NCI-H510A treated with DMSO at 0.1 percent for 48 hours (cell line): ENCODE data around the gene GTPBP3.

Experiments
- DNase-seq: peaks from one replicate; lab custom pipeline; 2025; lab: John Stamatoyannopoulos, UW

Gene GTPBP3

GRCh38 chr19:17309198-17309964 lies 28.0 kb upstream of the GTPBP3 start, which contains the start of gene DDA1:
Gene DDA1, plus strand, starts transcription at chr19:17309563. Its CDS starts 92 bp downstream, at chr19:17309655.
- peak; percentile 99 for DNase-seq

DNA sequence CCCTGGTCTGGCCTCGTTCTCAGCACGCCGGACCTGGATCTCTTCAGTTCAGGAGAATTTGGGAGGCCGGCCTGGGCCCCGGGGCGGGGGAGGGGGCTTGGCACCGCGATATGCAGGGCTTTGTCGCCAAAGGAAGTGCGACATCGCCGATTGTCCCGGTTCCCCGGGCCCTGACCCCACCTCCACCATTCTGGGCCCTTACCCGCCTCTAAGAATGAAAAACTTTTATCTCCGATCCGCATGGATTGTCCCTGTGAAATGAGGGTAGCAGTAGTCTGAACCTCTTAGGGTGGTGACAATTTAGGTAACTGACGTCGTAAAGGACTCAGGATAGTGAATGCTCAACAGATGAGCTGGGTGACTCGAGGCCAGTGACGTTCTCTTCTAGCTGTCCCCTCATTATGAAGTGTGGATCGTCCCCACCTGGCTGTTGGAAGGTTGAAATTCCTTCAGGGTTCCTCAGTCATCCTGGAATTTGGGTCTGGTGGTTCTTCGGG lies 27.3 kb upstream of the GTPBP3 start:
- DNase-seq = no peak

- DNase-seq = no peak
Observed at GRCh38 chr19:17311455-17312188, 25.7 kb upstream of the GTPBP3 start.

GRCh38 chr19:17312189-17313113 lies 24.9 kb upstream of the GTPBP3 start:
- no peak for DNase-seq

GRCh38 chr19:17314007-17314593 lies 23.3 kb upstream of the GTPBP3 start:
- no peak for DNase-seq

GRCh38 chr19:17318966-17319365 lies 18.4 kb upstream of the GTPBP3 start:
- DNase-seq = no peak

DNA sequence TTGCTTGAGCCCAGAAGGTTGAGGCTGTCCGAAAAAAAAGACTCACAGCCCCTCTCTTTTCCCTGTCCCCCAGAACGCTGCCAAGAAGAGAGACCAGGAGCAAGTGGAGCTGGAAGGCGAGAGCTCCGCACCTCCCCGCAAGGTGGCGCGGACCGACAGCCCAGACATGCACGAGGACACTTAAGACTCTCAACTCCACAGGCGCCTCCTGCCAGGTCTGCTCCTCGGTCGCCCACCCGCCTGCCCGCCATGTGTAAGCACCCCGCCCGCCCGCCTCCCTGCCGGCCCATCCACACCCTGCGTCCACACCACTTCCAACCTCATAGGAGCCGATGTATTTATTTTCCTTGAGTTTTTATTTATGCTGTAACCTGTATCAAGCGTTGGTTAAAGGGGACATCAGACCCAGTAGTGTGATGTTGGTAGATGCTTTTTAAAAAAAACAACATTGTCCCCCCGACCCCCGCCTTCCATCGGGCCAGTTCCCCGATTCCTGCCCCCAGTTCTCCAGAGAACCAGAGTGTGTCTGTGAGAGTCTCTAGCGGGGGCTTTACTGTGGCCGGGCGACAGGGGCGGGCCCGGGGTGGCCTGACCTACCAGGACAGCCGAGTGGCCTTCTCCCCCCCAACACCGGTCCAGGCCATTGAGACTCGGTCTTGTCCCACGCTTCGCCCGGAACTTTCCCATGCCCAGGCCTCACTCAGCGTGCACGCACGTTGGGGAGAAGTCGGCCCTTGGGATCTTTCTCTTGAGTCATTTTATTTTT lies 17.7 kb upstream of the GTPBP3 start:
- DNase-seq = no peak

GRCh38 chr19:17320435-17320834 lies 16.9 kb upstream of the GTPBP3 start:
- DNase-seq = no peak

- DNase-seq = no peak
Observed at GRCh38 chr19:17321655-17322489, 15.5 kb upstream of the GTPBP3 start.

DNA sequence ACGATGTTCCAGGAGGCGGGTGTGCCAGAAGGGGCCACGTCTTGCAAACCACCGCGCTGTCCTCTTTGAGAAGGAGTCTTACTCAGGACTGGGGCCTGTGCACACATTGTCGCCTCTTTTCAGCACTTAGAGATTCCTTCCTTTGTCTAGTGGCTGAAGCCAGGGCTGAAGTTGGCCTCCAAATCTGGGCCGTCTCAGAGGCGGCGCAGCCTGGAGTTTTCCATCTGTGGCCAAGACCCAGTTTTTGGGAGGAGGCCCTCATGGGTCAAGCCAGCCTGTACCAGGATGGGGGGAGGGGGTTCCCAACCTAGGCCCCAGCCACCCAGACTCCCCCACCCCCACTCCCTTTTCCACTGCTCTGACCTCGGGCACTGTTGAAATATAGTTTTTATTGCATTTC lies 14.5 kb upstream of the GTPBP3 start:
- no peak for DNase-seq

DNA sequence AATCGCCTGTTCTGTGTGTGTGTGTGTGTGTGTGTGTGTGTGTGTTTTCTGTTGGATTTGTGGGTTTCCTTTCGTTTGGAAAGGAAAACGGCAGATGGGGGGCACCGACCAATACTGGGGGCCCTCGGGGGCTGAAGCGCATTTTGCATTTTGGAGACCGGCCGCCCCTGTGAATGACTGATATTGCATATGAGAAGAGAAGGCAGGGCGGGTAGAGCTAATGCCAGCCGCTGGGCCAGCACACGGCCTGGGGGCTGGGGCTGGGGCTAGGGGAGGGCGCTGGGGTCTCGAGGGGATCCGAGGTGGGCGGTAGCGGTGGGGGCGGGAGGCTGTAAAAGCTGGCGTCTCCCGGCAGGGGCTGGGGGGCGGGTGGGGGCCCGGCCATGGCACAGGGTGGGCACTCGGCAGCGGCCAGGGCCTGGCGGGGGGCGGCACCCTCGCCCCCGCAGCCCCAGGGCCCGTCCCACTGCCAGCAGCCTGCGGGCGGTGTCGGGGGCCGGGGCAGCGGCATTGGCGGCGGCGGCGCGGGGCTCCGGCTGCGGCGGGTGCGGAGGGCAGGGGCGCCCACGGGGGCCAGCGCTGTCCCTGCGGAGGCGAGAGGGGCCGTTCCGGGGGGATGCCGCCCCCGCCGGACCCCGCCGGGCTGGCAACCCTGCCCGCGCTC lies 13.9 kb upstream of the GTPBP3 start:
- DNase-seq = no peak

- DNase-seq = no peak
Observed at GRCh38 chr19:17323964-17324332, 13.4 kb upstream of the GTPBP3 start.

DNA sequence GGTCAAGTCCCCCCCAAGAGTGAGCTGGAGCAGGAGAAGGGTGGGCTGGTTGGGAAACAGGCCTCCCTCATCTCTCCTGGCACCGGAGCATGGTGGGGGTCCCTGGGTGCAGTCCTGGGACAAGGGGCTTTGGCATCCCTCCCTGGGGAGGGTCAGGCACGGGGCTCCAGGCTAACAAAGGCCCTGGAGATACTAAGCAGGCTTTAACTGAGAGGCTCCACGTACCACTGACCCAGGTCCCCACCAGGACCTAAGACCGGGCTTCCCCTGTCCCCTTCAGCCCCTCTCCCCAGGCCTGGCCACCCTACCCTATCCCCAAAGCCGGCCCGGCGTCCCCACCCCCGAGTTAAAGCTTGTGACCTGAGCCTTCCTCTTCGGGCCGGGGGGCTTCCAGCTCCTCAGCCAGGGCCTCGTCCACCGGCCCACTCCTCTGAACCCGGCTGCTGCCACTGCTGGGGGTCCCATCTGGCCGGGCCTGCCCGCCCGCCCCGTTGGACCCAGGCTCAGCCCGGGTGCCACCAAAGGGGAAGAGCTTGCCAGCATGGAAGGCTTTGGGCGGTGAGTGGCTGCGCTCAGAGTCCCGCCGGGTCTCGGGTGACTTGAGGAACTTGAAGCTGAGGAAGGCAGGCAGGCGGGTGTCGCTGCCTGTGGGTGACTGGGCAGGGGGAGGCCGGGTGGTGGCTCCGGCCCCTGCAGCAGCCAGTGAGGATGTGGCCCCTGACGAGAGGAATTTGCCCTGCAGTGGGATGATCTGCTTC lies 12.8 kb upstream of the GTPBP3 start:
- DNase-seq = no peak

DNA sequence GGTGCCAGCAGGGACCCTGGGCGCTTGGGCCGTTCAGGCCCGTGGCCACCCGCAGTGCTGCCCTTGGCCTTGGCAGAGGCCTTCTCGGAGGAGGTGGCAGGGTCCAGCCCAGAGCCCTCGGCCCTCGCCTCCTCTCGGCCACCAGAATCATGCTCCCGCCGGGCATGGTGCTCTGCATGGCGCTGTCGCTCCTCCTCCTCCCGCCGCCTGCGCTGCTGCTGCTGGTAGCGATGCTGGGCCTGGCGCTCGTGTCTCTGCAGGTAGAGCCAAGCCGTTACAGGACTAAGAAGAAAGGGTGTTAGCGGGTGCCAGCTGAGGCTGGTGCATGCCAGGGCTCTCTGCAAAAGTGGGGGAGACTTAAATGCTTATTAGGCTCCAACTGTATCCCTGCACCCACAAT lies 12.2 kb upstream of the GTPBP3 start:
- no peak for DNase-seq

DNA sequence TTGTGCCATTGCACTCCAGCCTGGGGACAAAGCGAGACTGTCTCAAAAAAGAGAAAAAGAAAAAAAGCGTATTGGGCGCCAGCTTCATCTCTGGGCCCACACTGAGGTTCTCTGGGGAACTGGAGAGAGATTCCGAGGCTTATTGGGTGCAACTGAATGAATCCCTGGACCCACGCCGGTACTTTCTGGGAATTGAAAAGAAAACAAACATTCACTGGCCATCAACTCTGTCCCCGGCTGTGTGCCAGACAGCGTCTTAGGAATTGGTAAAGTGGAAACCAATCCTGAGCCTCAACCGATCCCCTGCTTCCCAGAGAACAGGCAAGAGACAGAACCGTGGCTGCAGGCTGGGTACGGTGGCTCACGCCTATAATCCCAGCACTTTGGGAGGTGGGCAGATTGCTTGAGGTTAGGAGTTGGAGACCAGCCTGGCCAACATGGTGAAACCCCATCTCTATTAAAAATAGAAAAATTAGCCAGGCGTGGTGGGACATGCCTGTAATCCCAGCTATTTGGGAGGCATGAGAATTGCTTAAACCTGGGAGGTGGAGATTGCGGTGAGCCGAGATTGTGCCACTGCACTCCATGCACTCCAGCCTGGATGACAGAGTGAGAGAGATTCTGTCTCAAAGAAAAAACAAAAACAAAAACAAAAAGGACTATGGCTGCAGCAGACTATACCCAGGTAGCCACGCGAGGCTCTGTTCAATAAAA lies 11.3 kb upstream of the GTPBP3 start:
- DNase-seq = no peak

DNA sequence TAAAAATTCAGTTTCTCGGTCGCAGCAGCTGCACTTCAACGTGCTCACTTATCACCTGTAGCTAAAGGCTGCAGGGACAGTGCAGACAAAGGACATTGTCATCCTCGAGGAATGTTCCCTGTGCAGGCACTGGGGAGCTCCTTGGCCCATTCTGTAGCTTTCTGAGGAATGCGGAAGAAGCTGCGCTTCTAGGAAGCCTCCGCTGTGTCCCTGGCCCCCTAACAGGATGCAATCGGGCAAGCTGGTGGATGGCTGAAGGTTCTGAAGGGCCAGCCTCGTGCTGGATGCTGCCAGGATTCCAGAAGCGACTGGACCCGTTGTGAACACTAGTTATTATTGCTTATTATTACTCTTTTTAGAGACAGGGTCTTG lies 10.8 kb upstream of the GTPBP3 start:
- no peak for DNase-seq

GRCh38 chr19:17327068-17327653 lies 10.2 kb upstream of the GTPBP3 start:
- DNase-seq = no peak
